Peyer's patch (tissue), 4 donors: ENCODE data around the gene PLAU. TPM values are rescaled to one million over a fixed set of nuclear protein-coding genes. Genes with fewer than 3 reads are reported as not detected.

ENCODE experiments used
- DNase-seq, 3 donors: peaks; one replicate each; pipeline ENCODE4 v3.0.0-alpha.2; 2017 to 2019
- H3K27ac ChIP-seq, 4 donors: fragments of 200-600 bp; sonication (generic); one replicate each; pipeline ENCODE4 v1.5.1; 2016 to 2019
- H3K27me3 ChIP-seq, 2 donors: fragments of 200-600 bp; sonication (generic); one replicate each; pipeline ENCODE4 v1.5.1; 2019
- H3K36me3 ChIP-seq, 3 donors: fragments of 200-600 bp; sonication (generic); one replicate each; pipeline ENCODE4 v1.5.1; 2016 to 2019
- H3K4me1 ChIP-seq, 4 donors: fragments of 200-600 bp; sonication (generic); one replicate each; pipeline ENCODE4 v1.5.1; 2016 to 2019
- H3K4me3 ChIP-seq, 4 donors: fragments of 200-600 bp; sonication (generic); 1 replicate in 3 of 4; 2 replicates in 1 of 4; pipeline ENCODE4 v1.5.1; 2016 to 2019; ENCODE audit warnings: mild to moderate bottlenecking in 1 of 4
- H3K9me3 ChIP-seq, 4 donors: fragments of 200-600 bp; sonication (generic); one replicate each; pipeline ENCODE4 v1.5.1; 2016 to 2019; ENCODE audit warnings: mild to moderate bottlenecking in 1 of 4
- POLR2A ChIP-seq, 2 donors: fragments of 450-650 bp; IDR thresholded peaks; one replicate each; pipeline ENCODE4 v1.5.1; 2017; ENCODE audit warnings: antibody characterized with exemption in 2 of 2, mild to moderate bottlenecking in 2 of 2, moderate library complexity in 2 of 2
- total RNA-seq, 4 donors: library from RNA; depleted of rRNA; stranded (reverse); fragments of >200 nt; gene quantifications; one replicate each; pipeline ENCODE4 v1.1.0, GENCODE V29; 2016
- TF ChIP-seq, protein P1 (sequence below), 6 experiments: fragments of 450-650 bp in 4 of 6; fragments of 200-600 bp in 2 of 6; sonication (generic) in 1 of 6; IDR thresholded peaks; one replicate each; pipeline ENCODE4 v1.5.1; 2017 to 2019; ENCODE audit warnings: antibody characterized with exemption in 6 of 6, mild to moderate bottlenecking in 3 of 6, moderate library complexity in 1 of 6

PLAU gene
- total RNA-seq, 4 donors from 2014 or later, result 0.53 to 6.6 (median 2.7) TPM

DNA sequence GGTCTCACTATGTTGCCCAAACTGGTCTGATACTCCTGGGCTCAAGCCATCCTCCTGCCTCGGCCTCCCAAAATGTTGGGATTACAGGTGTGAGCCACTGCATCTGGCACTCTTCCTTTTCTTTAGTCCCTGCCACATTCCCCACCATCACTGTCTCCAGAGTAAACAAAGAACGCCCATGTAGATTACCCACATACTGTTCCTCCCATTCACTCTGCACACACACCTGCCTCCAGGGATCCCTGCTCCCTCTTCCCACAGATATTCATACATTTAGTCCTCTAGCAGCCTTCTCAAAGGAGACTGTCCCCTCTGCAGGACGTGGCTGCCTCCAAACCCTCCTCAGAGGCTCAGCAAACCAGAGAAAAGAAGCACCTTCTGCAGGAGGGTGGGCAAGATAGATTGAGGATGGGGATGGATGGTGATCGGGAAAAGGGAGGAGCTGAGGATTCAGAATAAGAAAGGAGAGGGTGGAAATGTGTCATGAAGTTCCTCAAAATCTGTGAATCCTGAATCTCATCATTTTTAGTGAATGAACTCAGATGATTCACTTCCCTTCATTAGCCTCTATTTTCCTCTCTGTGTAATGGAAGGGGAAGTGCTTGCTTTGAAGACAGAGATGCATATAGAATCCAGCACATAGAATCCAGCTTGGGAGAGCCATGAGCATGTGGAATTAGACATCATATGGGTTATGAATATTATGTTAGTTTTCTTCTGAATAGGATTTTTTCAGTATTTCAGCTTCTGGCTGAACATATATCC lies 5.5 kb upstream of the PLAU start:
- TF ChIP-seq, protein P1, sequence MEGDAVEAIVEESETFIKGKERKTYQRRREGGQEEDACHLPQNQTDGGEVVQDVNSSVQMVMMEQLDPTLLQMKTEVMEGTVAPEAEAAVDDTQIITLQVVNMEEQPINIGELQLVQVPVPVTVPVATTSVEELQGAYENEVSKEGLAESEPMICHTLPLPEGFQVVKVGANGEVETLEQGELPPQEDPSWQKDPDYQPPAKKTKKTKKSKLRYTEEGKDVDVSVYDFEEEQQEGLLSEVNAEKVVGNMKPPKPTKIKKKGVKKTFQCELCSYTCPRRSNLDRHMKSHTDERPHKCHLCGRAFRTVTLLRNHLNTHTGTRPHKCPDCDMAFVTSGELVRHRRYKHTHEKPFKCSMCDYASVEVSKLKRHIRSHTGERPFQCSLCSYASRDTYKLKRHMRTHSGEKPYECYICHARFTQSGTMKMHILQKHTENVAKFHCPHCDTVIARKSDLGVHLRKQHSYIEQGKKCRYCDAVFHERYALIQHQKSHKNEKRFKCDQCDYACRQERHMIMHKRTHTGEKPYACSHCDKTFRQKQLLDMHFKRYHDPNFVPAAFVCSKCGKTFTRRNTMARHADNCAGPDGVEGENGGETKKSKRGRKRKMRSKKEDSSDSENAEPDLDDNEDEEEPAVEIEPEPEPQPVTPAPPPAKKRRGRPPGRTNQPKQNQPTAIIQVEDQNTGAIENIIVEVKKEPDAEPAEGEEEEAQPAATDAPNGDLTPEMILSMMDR (IDR thresholded peaks at IDR 0.05), result no peak
- no peak for TF ChIP-seq POLR2A (IDR thresholded peaks at IDR 0.05)
- no peaks in the 10 kb centered on the region for H3K9me3 ChIP-seq
- H3K4me3 ChIP-seq, result no peak overlapping the region
- no peaks in the 10 kb centered on the region for H3K27me3 ChIP-seq
- H3K27ac ChIP-seq, result peak overlapping the region in 3 of 4 donors; percentile 61 to 86 (median 69)
- no peak for DNase-seq
- H3K36me3 ChIP-seq, result no peaks in the 10 kb centered on the region
- peaks cover 0 to 18% (median 5%) of the 10 kb centered on the region in 4 donors for H3K4me1 ChIP-seq

- Histone ChIP-seq H3K36me3 (no peaks in the 10 kb centered on the region), H3K9me3 (no peaks in the 10 kb centered on the region), H3K27me3 (no peaks in the 10 kb centered on the region), H3K4me3 (no peak overlapping the region), H3K4me1 (peaks cover 0 to 29% (median 7%) of the 10 kb centered on the region in 4 donors), H3K27ac (peak overlapping the region; percentile 57 to 86 (median 65))
- DNase-seq, result peak in 2 of 3 donors; percentile 52 to 66
- TF ChIP-seq, protein P1 (IDR thresholded peaks at IDR 0.05), result no peak
Measured at GRCh38 chr10:73906524-73907447, 4.1 kb upstream of the PLAU start.

DNA sequence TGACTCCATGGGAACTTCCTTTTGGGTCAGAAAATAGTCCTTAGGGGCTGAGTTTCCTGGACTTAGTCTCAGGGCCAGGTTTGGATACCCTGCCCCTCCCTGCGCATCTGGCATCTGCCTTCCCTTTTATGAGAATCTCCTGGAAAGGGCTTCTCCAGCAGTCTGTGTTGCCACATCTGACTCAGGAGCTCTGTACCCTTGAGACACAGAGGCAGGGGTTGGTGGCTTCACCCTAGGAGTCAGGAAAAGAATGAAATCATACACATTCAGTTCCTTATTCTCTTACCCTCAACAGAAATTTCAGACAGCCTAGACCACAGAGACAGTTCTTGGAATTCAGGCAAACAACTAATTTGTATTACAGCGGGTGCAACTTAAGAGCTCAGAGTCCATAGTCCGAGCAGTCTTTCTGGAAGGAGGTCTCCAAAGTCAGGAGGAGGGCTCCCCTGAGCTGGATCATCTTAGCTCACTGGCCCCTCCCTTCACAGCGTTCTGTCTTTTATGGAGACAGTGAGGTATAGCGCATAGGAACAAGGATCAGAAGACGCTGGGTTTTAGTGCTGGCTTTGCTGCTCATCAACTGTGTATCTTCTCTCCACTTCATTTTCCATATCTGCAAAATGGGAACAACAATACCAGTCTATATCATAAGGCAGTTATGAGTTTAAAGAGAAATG lies 3.0 kb upstream of the PLAU start:
- no peak overlapping the region for H3K4me3 ChIP-seq
- peak overlapping the region; percentile 57 to 86 (median 62) for H3K27ac ChIP-seq
- DNase-seq, result no peak
- TF ChIP-seq POLR2A (IDR thresholded peaks at IDR 0.05), result no peak
- TF ChIP-seq, protein P1 (IDR thresholded peaks at IDR 0.05), result no peak
- peaks cover 0 to 33% (median 7%) of the 10 kb centered on the region in 4 donors for H3K4me1 ChIP-seq
- no peaks in the 10 kb centered on the region for H3K36me3 ChIP-seq
- no peaks in the 10 kb centered on the region for H3K9me3 ChIP-seq
- no peaks in the 10 kb centered on the region for H3K27me3 ChIP-seq

- Histone ChIP-seq H3K36me3 (no peaks in the 10 kb centered on the region), H3K27ac (peak overlapping the region; percentile 57 to 86 (median 66)), H3K4me1 (peaks cover 0 to 33% (median 7%) of the 10 kb centered on the region in 4 donors), H3K27me3 (no peaks in the 10 kb centered on the region), H3K4me3 (no peak overlapping the region), H3K9me3 (no peaks in the 10 kb centered on the region)
- TF ChIP-seq, protein P1 (IDR thresholded peaks at IDR 0.05), result no peak
- TF ChIP-seq POLR2A (IDR thresholded peaks at IDR 0.05), result no peak
- DNase-seq, result peak in 2 of 3 donors; percentile 25 to 58
Measured at GRCh38 chr10:73908853-73909539, 1.9 kb upstream of the PLAU start.
